HepG2 (cell line): ENCODE results near the gene NHLRC3. TPM values are rescaled to one million over a fixed set of nuclear protein-coding genes. Genes with fewer than 3 reads are reported as not detected.

Source experiments
- CSRNP1 ChIP-seq: sonication (generic); formaldehyde crosslinking; IDR thresholded peaks from 2 replicates; pipeline ENCODE4 v1.8.1; 2023; ENCODE audit warnings: mild to moderate bottlenecking, missing genetic modification reagents
- DRAP1 ChIP-seq: IDR thresholded peaks from 2 replicates; pipeline ENCODE4 v1.6.1; 2016; ENCODE audit warnings: missing genetic modification reagents, missing compliant biosample characterization
- HNF1B ChIP-seq: sonication (generic); formaldehyde crosslinking; IDR thresholded peaks from 2 replicates; pipeline ENCODE4 v1.5.1; 2020; ENCODE audit warnings: mild to moderate bottlenecking, moderate library complexity, missing genetic modification reagents
- HOMEZ ChIP-seq: IDR thresholded peaks from 2 replicates; pipeline ENCODE4 v1.6.1; 2016; ENCODE audit warnings: low read depth
- KMT2A ChIP-seq: sonication (generic); formaldehyde crosslinking; IDR thresholded peaks from 2 replicates; pipeline ENCODE4 v1.4.0; 2020; ENCODE audit warnings: missing genetic modification reagents
- MEIS2 ChIP-seq: sonication (generic); formaldehyde crosslinking; IDR thresholded peaks from 2 replicates; pipeline ENCODE4 v1.9.0; 2021; ENCODE audit warnings: mild to moderate bottlenecking, missing genetic modification reagents
- MTA3 ChIP-seq: sonication (generic); formaldehyde crosslinking; IDR thresholded peaks from 2 replicates; pipeline ENCODE4 v1.4.0; 2020; ENCODE audit warnings: missing genetic modification reagents
- MTF2 ChIP-seq: sonication (generic); formaldehyde crosslinking; IDR thresholded peaks from 2 replicates; pipeline ENCODE4 v1.5.0; 2020; ENCODE audit warnings: missing genetic modification reagents, borderline replicate concordance
- SAFB2 ChIP-seq: sonication (generic); formaldehyde crosslinking; IDR thresholded peaks from 2 replicates; pipeline ENCODE4 v1.5.1; 2020; ENCODE audit warnings: missing genetic modification reagents, low read depth, mild to moderate bottlenecking, borderline replicate concordance
- TBL1XR1 ChIP-seq: fragments of 150-350 bp; IDR thresholded peaks from 2 replicates; pipeline ENCODE4 v1.6.1; 2014; ENCODE audit warnings: borderline replicate concordance, low read length; ENCODE audit not compliant: partially characterized antibody
- TIGD3 ChIP-seq: sonication (generic); formaldehyde crosslinking; IDR thresholded peaks from 2 replicates; pipeline ENCODE4 v1.5.1; 2020; ENCODE audit warnings: mild to moderate bottlenecking, missing genetic modification reagents, borderline replicate concordance
- TMF1 ChIP-seq: sonication (generic); formaldehyde crosslinking; IDR thresholded peaks from 2 replicates; pipeline ENCODE4 v1.8.1; 2022; ENCODE audit warnings: low read depth, missing genetic modification reagents
- U2AF1 ChIP-seq: fragments of 200-400 bp; formaldehyde crosslinking; optimal IDR thresholded peaks from 2 replicates; pipeline ENCODE3; 2017; ENCODE audit warnings: mild to moderate bottlenecking, low read depth, low read length
- WIZ ChIP-seq: sonication (generic); formaldehyde crosslinking; IDR thresholded peaks from 2 replicates; pipeline ENCODE4 v1.5.1; 2020; ENCODE audit warnings: mild to moderate bottlenecking, missing genetic modification reagents
- ZC3H4 ChIP-seq: sonication (generic); formaldehyde crosslinking; IDR thresholded peaks from 2 replicates; pipeline ENCODE4 v1.4.0; 2020; ENCODE audit warnings: missing genetic modification reagents, borderline replicate concordance
- ZNF18 ChIP-seq: sonication (generic); formaldehyde crosslinking; IDR thresholded peaks from 2 replicates; pipeline ENCODE4 v1.8.0; 2022; ENCODE audit warnings: mild to moderate bottlenecking, missing genetic modification reagents; ENCODE audit not compliant: insufficient replicate concordance
- ZNF354B ChIP-seq: sonication (generic); formaldehyde crosslinking; IDR thresholded peaks from 2 replicates; pipeline ENCODE4 v1.8.0; 2022; ENCODE audit warnings: mild to moderate bottlenecking, missing genetic modification reagents
- ZNF773 ChIP-seq: sonication (generic); formaldehyde crosslinking; IDR thresholded peaks from 2 replicates; pipeline ENCODE4 v1.4.0; 2020; ENCODE audit warnings: missing genetic modification reagents, borderline replicate concordance
- ZNF800 ChIP-seq: sonication (generic); formaldehyde crosslinking; IDR thresholded peaks from 2 replicates; pipeline ENCODE4 v1.4.0; 2020; ENCODE audit warnings: missing genetic modification reagents
- ZSCAN9 ChIP-seq: IDR thresholded peaks from 2 replicates; pipeline ENCODE4 v1.6.1; 2016; ENCODE audit warnings: borderline replicate concordance
- polyA plus RNA-seq, 8 experiments: library from polyadenylated mRNA; depleted of rRNA in 3 of 8; stranded (reverse) in 7 of 8; unstranded in 1 of 8; fragments of >200 nt; fragmentation: Illumina TruSeq in 4 of 8; extraction: Trizol in 4 of 8; gene quantifications; 2 replicates each; pipeline versions ENCODE4 v1.2.1 to v1.2.3, GENCODE V29; 2011 to 2016; ENCODE audit warnings: low read depth in 4 of 8, missing spikeins in 1 of 8, mixed read lengths in 1 of 8; ENCODE audit not compliant: insufficient read depth in 1 of 8
- total RNA-seq, 5 experiments: library from RNA; depleted of rRNA; stranded (reverse); fragments of >200 nt; fragmentation: Illumina TruSeq; extraction: Trizol; gene quantifications; 2 replicates each; pipeline ENCODE4 v1.2.3, GENCODE V29; 2016; ENCODE audit warnings: low read depth in 1 of 5

Gene NHLRC3
- total and polyA plus RNA-seq, 2 of the 13 experiments (the other 11 are each of a cell fraction or from before 2014, with no cell fraction given), result 19.9 to 29.8 TPM

GRCh38 chr13:39038569-39039030, 344 bp downstream of the NHLRC3 start (continued):
- TF ChIP-seq SAFB2 (CRISPR knock-in tag) (no peak), ZNF773 (CRISPR knock-in tag) (no peak), TBL1XR1 (no peak), U2AF1 (no peak), TMF1 (no peak), MTA3 (CRISPR knock-in tag) (no peak), WIZ (CRISPR knock-in tag) (no peak), ZC3H4 (CRISPR knock-in tag) (peak; percentile 45; the same call in 1 of the 2 replicates), HOMEZ (CRISPR knock-in tag) (no peak), ZNF354B (no peak), KMT2A (CRISPR knock-in tag) (no peak), TIGD3 (CRISPR knock-in tag) (0 out of 2 replicates have a peak, but pooled peaks have one; percentile 20), CSRNP1 (CRISPR knock-in tag) (0 out of 2 replicates have a peak, but pooled peaks have one; percentile 2), MEIS2 (CRISPR knock-in tag) (no peak), ZNF18 (CRISPR knock-in tag) (no peak), HNF1B (CRISPR knock-in tag) (peak; percentile 56; the same call in 1 of the 2 replicates), DRAP1 (CRISPR knock-in tag) (no peak), MTF2 (CRISPR knock-in tag) (no peak), ZNF800 (CRISPR knock-in tag) (no peak), ZSCAN9 (no peak)
